Fibroblast of pulmonary artery (primary cell): ENCODE results near the gene TRH.

Source experiments
- DNase-seq: peaks from one replicate; pipeline ENCODE4 v3.0.0-alpha.2; 2010; ENCODE audit warnings: low read depth
- H3K4me3 ChIP-seq: replicated peaks from 2 replicates; pipeline ENCODE4 v1.5.1; 2011; ENCODE audit warnings: low read depth, mild to moderate bottlenecking, control low read depth, low read length, moderate library complexity
- TF ChIP-seq, protein P1 (sequence below): IDR thresholded peaks from 2 replicates; pipeline ENCODE4 v1.5.1; 2011; ENCODE audit warnings: mild to moderate bottlenecking, control low read depth, low read length, inconsistent platforms; ENCODE audit errors: missing control alignments

The TRH gene

DNA sequence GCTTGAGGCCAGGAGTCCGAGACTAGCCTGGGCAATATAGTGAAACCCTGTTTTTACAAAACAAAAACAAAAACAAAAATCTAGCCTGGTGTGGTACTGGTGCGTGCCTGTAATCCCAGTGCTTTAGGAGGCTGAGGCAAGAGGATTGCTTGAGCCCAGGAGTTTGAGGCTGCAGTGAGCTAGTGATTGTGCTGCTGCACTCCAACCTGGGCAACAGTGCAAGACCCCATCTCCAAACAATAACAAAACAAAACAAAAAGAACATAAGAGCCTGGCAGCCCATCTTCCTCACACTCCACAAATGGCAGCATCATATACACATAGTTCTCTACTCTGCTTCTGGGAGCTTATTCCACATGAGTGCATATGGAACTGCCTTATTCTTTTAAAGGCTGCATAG, 2.2 kb upstream of the TRH start:
- TF ChIP-seq, protein P1, sequence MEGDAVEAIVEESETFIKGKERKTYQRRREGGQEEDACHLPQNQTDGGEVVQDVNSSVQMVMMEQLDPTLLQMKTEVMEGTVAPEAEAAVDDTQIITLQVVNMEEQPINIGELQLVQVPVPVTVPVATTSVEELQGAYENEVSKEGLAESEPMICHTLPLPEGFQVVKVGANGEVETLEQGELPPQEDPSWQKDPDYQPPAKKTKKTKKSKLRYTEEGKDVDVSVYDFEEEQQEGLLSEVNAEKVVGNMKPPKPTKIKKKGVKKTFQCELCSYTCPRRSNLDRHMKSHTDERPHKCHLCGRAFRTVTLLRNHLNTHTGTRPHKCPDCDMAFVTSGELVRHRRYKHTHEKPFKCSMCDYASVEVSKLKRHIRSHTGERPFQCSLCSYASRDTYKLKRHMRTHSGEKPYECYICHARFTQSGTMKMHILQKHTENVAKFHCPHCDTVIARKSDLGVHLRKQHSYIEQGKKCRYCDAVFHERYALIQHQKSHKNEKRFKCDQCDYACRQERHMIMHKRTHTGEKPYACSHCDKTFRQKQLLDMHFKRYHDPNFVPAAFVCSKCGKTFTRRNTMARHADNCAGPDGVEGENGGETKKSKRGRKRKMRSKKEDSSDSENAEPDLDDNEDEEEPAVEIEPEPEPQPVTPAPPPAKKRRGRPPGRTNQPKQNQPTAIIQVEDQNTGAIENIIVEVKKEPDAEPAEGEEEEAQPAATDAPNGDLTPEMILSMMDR, result no peak
- H3K4me3 ChIP-seq, result no peak overlapping the region
- no peak for DNase-seq

DNA sequence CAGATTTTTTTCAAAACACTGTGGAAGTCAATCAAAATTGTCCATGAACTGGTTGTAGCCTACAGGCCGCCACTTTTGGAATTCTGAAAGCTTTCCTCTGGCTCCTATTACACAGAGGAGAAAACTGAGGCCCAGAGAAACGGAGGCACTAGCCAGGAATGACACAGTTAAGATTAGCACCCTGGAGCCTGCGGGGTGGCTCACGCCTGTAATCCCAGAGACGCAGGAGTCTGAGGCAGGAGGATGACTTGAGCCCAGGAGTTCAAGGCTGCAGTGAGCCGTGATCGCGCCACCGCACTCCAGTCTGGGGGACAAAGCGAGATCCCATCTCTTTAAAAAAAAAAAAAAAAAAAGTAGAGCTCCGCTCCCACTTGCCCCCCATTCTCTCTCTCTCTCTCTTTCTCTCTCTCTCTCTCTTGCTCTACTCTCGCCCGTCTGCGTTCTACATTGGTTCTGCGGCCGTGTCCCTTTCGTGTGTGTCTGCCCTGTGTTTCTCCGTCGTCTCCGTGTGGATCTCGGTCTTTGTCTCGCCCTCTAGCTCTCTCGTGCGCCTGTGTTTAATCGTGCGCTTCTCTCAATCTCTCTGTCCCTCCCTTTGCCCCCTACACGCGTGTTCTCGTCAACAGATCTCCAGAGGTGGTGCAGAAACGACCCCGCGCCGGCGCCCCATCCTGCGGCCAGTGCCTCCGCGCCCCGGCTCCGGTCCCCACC, 512 bp upstream of the TRH start:
- H3K4me3 ChIP-seq, result no peak overlapping the region
- no peak for DNase-seq
- TF ChIP-seq, protein P1, result no peak

DNA sequence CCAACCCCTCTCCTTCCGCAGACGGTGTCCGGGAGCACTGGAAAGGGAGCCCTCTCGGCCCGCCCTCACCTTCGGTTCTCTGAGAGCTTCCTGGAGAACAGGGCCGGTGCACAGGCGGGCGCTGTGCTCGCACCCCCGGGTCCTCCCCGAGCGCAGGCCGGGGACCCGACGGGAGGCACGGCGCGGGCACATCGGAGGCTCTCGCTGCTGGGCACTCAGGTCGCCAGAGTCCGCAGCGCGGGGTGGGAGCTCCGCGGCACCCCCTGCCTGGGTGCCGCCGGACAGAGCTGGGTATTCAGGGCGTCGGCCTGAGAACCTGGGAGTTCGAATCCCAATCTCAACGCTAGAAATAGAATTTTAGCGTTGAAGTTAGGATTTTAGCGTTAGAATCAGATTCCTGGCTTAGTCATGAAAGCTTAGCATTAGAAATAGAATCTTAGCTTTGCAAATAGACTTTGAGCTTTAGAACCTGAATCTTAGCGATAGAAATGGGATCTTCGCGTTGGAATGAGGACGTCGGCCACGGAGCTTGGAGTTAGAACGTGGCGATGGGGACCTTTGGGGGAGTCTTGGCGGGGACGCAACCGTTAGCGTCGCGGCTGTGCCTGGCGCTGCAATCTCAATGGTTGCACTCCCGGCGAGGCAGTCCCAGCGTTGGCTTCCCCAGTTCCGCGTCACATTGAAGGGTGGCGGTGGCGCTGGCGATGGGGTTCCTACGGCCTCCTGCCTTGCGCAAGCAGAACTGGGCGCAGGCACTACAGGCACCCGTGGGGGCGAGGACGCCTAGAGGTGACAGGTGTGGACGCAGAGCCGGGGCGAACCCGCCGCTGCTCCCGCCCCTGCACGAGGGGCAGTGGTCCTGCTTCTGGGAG, 549 bp downstream of the TRH start:
- DNase-seq, result no peak
- no peak overlapping the region for H3K4me3 ChIP-seq
- TF ChIP-seq, protein P1, result no peak

DNA sequence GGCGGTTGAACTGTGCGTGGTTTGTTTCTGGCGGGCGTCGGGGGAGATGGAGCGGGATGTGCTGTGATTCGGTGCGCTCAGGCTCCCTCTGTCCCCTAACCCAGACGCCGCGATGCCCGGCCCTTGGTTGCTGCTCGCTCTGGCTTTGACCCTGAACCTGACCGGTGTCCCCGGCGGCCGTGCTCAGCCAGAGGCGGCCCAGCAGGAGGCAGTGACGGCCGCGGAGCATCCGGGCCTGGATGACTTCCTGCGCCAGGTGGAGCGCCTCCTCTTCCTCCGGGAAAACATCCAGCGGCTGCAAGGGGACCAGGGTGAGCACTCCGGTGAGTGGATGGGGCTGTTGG, 1.2 kb downstream of the TRH start:
- TF ChIP-seq, protein P1, result no peak
- H3K4me3 ChIP-seq, result no peak overlapping the region
- DNase-seq, result no peak

DNA sequence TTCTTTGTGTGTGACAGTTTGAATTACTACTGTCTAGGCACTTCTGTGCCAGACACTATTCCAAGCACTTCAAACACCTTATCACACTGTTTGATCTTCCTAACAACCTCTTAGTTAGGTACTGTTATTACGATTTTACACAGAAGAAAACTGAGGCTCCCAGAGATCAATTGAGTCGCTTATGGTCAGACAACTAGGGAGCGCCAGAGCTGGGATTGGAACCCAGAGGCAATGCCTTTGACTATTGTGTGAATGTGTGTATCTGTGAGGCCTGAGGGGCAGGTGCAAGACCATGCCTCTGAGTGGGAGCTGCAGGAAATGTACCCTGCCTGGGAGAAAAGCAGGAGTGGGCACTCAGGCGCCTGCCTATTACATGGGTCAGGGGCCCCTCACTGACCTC, 1.8 kb downstream of the TRH start:
- no peak overlapping the region for H3K4me3 ChIP-seq
- no peak for DNase-seq
- TF ChIP-seq, protein P1, result no peak

DNA sequence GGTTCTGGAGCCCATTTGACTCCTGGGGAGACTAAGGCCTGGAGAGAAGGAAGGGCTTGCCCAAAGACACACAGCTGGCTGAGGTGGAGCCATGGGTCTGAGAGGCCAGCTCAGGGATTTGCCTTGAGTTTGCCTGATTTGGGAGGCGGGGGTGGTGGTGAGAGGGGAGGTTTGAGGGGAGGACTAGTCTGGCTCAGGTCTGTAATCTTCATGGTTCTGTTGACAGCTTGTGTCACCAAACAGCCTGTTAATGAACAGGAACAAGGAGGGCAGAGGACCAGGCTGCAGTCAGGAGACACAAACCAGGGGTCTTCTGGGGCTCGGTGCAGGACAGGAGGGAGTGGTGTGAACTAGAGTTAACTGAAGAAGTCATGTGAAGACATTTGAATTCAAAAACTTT, 3.6 kb downstream of the TRH start:
- DNase-seq, result no peak

More for the DNA sequence above, 3.6 kb downstream of the TRH start:
- H3K4me3 ChIP-seq, result no peak overlapping the region
- TF ChIP-seq, protein P1, result no peak
